T-helper 2 cell treated with Interferon-gamma antibody and Interleukin-4, amounts not matched to agents 5 μg/mL and 100 μg/mL, for 36 hours (primary cell): ENCODE data around the gene ZNF197.

Experiments used
- DNase-seq: peaks from one replicate; pipeline ENCODE4 v3.0.0; 2021; ENCODE audit warnings: low spot score
- H3K27ac Mint-ChIP-seq: one replicate; pipeline ENCODE4 v1.8.0; 2021; ENCODE audit warnings: mild to moderate bottlenecking, mixed read lengths
- H3K27me3 Mint-ChIP-seq: one replicate; pipeline ENCODE4 v1.8.0; 2021; ENCODE audit warnings: low read depth, mixed read lengths
- H3K36me3 Mint-ChIP-seq: one replicate; pipeline ENCODE4 v1.8.0; 2021; ENCODE audit warnings: low read depth, mixed read lengths
- H3K4me1 Mint-ChIP-seq: one replicate; pipeline ENCODE4 v1.8.0; 2021; ENCODE audit warnings: low read depth, mixed read lengths
- H3K4me3 Mint-ChIP-seq: one replicate; pipeline ENCODE4 v1.8.0; 2022; ENCODE audit warnings: mild to moderate bottlenecking, moderate library complexity, mixed read lengths
- H3K9me3 Mint-ChIP-seq: one replicate; pipeline ENCODE4 v1.8.0; 2021; ENCODE audit warnings: mixed read lengths

The ZNF197 gene

DNA sequence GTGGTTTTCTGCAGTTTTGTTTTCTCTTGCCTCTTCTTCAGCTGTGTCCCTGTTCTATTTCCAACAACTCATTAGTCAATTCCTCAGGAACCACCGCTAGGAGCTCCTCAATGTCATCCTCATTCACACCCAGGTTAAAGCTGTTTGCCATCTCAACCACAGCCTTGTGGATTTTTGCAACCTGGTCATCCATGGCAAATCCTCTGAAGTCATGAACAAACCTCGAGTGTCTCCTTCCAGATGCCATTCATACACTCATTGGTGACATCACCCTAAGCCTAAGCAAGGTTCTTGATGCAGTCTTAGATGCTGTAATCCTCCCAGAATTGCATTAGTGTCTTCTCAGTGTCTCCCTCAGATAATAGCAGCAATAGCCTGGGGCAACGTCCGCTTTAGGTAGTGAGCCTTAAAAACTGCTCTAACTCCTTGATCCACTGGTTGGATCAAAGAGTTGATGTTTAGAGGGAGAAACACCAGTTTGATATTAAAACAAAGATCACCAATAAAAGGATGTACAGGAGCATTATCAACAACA lies 56.2 kb downstream of the ZNF197 start:
- peaks cover 41% of the 10 kb centered on the region for H3K9me3 Mint-ChIP-seq
- peaks cover 3% of the 10 kb centered on the region for H3K4me1 Mint-ChIP-seq
- DNase-seq: no peak
- no peak overlapping the region for H3K27ac Mint-ChIP-seq
- peaks cover 16% of the 10 kb centered on the region for H3K36me3 Mint-ChIP-seq
- no peak overlapping the region for H3K4me3 Mint-ChIP-seq
- peaks cover 9% of the 10 kb centered on the region for H3K27me3 Mint-ChIP-seq

- H3K4me1 Mint-ChIP-seq: peaks cover 3% of the 10 kb centered on the region
- peaks cover 50% of the 10 kb centered on the region for H3K9me3 Mint-ChIP-seq
- peaks cover 16% of the 10 kb centered on the region for H3K36me3 Mint-ChIP-seq
- H3K27ac Mint-ChIP-seq: no peak overlapping the region
- H3K27me3 Mint-ChIP-seq: peaks cover 9% of the 10 kb centered on the region
- no peak for DNase-seq
- H3K4me3 Mint-ChIP-seq: no peak overlapping the region
These were observed 57.5 kb downstream of the ZNF197 start for GRCh38 chr3:44682182-44682896.

DNA sequence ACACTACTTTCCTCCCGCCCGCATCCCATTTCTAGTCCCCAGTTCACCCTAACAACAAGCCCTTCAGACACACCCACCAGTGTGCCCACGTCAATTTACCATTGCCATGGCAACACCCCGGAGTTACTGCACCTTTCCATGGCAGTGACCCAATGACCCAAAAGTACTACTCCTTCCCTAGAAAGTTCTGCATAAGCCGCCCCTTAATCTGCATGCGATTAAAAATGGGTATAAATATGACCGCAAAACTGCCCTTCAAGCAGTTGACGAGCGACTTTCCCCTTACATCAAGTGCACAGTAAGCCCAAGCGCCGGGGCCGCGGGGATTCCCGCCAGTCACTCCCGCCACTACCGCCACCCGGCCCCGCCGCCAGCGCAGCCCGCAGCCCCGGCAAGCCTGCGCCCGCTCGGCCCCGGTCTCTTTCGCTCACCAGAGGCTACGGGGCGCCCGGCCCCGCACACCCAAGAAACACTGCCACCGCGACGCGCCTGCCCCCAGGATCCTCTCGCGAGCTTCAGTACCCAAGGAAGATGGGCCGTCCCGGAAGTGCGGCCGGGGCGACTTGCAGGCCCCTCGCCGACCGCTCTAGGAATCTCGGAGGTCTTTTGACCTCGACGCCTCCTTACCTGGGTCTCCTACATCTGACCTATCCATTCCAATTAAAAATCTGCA lies 60.4 kb downstream of the ZNF197 start:
- Mint-ChIP-seq H3K4me1 (peaks cover 3% of the 10 kb centered on the region), H3K9me3 (peaks cover 63% of the 10 kb centered on the region), H3K4me3 (peak overlapping the region; percentile 87), H3K27ac (no peak overlapping the region), H3K27me3 (peaks cover 9% of the 10 kb centered on the region), H3K36me3 (peaks cover 16% of the 10 kb centered on the region)
- DNase-seq: peak; percentile 15

- Mint-ChIP-seq H3K27ac (no peak overlapping the region), H3K9me3 (peaks cover 60% of the 10 kb centered on the region), H3K27me3 (peaks cover 9% of the 10 kb centered on the region), H3K4me1 (peaks cover 3% of the 10 kb centered on the region), H3K4me3 (no peak overlapping the region), H3K36me3 (peaks cover 14% of the 10 kb centered on the region)
- no peak for DNase-seq
These were observed 63.1 kb downstream of the ZNF197 start for GRCh38 chr3:44687898-44688297.
